Lung (tissue), 12 donors: Measurements from ENCODE around the gene ME1. TPM values are rescaled to one million over a fixed set of nuclear protein-coding genes. Genes with fewer than 3 reads are reported as not detected.

Experiments
- ATAC-seq: fragments of 200-7000 bp; cut with Tn5 transposase; one replicate; pipeline ENCODE4 v1.9.1; 2020; ENCODE audit warnings: moderate number of reproducible peaks; ENCODE audit not compliant: insufficient read depth, low FRiP score
- DNase-seq, 3 donors: peaks; one replicate each; pipeline ENCODE4 v3.0.0-alpha.2; 2013 to 2017
- H3K27ac ChIP-seq, 2 donors: one replicate each; pipeline ENCODE4 v1.5.1; 2013; ENCODE audit warnings: mild to moderate bottlenecking in 2 of 2, moderate library complexity in 2 of 2, control low read depth in 1 of 2, inconsistent platforms in 1 of 2, low read depth in 1 of 2, low read length in 1 of 2
- H3K27me3 ChIP-seq, 3 donors: one replicate each; pipeline ENCODE4 v1.5.1; 2013; ENCODE audit warnings: low read length in 2 of 3; ENCODE audit not compliant: control insufficient read depth in 3 of 3, insufficient read depth in 3 of 3
- H3K36me3 ChIP-seq, 4 donors: one replicate each; pipeline ENCODE4 v1.5.1; 2013; ENCODE audit warnings: low read length in 4 of 4, mild to moderate bottlenecking in 1 of 4, moderate library complexity in 1 of 4; ENCODE audit not compliant: control insufficient read depth in 4 of 4, insufficient read depth in 4 of 4
- H3K4me1 ChIP-seq, 5 donors: one replicate each; pipeline ENCODE4 v1.5.1; 2013; ENCODE audit warnings: low read length in 5 of 5, mild to moderate bottlenecking in 2 of 5, moderate library complexity in 1 of 5; ENCODE audit not compliant: control insufficient read depth in 5 of 5, insufficient read depth in 5 of 5
- H3K4me3 ChIP-seq: one replicate; pipeline ENCODE4 v1.5.1; 2013; ENCODE audit warnings: mild to moderate bottlenecking, control low read depth, moderate library complexity
- H3K9ac ChIP-seq, 2 donors: one replicate each; pipeline ENCODE4 v1.5.1; 2013; ENCODE audit warnings: low read length in 2 of 2, control low read depth in 1 of 2; ENCODE audit not compliant: insufficient read depth in 1 of 2
- H3K9me3 ChIP-seq, 4 donors: one replicate each; pipeline ENCODE4 v1.5.1; 2013; ENCODE audit warnings: low read length in 3 of 4, mild to moderate bottlenecking in 1 of 4, moderate library complexity in 1 of 4; ENCODE audit not compliant: control insufficient read depth in 4 of 4, insufficient read depth in 3 of 4
- CTCF ChIP-seq: IDR thresholded peaks from 2 replicates; pipeline ENCODE4 v1.5.1; 2012; ENCODE audit warnings: mild to moderate bottlenecking; ENCODE audit errors: control extremely low read depth, extremely low read depth
- WGBS, 2 donors: extraction: QIAGEN DNeasy Blood & Tissue Kit; methylation state at CpG; one replicate each; pipeline ENCODE4 v1.1.7; 2013; 5-methylcytosine and 5-hydroxymethylcytosine counted together
- polyA plus RNA-seq, 2 donors: library from polyadenylated mRNA; stranded (reverse); fragments of 200-250 nt; gene quantifications; one replicate each; pipeline ENCODE4 v1.2.1, GENCODE V29; 2013
- total RNA-seq, 2 donors: library from RNA; depleted of rRNA in 1 of 2; stranded (reverse); fragments of >200 nt in 1 of 2; gene quantifications; one replicate each; pipeline ENCODE4 v1.2.1, GENCODE V29; 2014 to 2021
- donor health status: control.
- donor health status: control.
- donor health status: Bipolar disorder and iron deficiency.
- donor health status: healthy.
- donor health status: DM: yes; HTN: yes; CAD: no.

Gene ME1
- total and polyA plus RNA-seq, 4 donors, result 4.9 to 17.5 (median 10.8) TPM

- peaks cover 8 to 43% (median 17%) of the 10 kb centered on the region in 4 donors for H3K36me3 ChIP-seq
- no peak overlapping the region for H3K9ac ChIP-seq
- ATAC-seq, result no peak
- H3K4me3 ChIP-seq, result no peak overlapping the region
- H3K4me1 ChIP-seq, result peaks cover 0 to 18% (median 4%) of the 10 kb centered on the region in 5 donors
- WGBS, 2 donors, result 82 to 96% methylated on average over 3 of the region's 3 CpGs
- TF ChIP-seq CTCF, result no peak
- H3K9me3 ChIP-seq, result no peaks in the 10 kb centered on the region
- H3K27me3 ChIP-seq, result no peaks in the 10 kb centered on the region
- no peak overlapping the region for H3K27ac ChIP-seq
- DNase-seq, result no peak
Observed at GRCh38 chr6:83188501-83188900, 242.3 kb downstream of the ME1 start.

GRCh38 chr6:83185096-83185495 is 245.8 kb downstream of the ME1 start:
- Histone ChIP-seq H3K9ac (no peak overlapping the region), H3K27me3 (no peaks in the 10 kb centered on the region), H3K27ac (no peak overlapping the region), H3K36me3 (peaks cover 20 to 67% (median 34%) of the 10 kb centered on the region in 4 donors), H3K9me3 (no peaks in the 10 kb centered on the region), H3K4me3 (no peak overlapping the region), H3K4me1 (peaks cover 0 to 10% (median 0%) of the 10 kb centered on the region in 5 donors)
- TF ChIP-seq CTCF, result no peak
- WGBS, 2 donors, result 96 to 100% methylated on average over 2 of the region's 2 CpGs
- DNase-seq (no peak), ATAC-seq (no peak)

- Histone ChIP-seq H3K4me3 (no peak overlapping the region), H3K36me3 (peaks cover 19 to 56% (median 30%) of the 10 kb centered on the region in 4 donors), H3K27ac (peak overlapping the region in 1 of 2 donors; percentile 66), H3K9ac (no peak overlapping the region), H3K9me3 (no peaks in the 10 kb centered on the region), H3K27me3 (no peaks in the 10 kb centered on the region), H3K4me1 (peaks cover 0 to 3% (median 0%) of the 10 kb centered on the region in 5 donors)
- ATAC-seq (peak; percentile 69), DNase-seq (no peak)
- 67 to 69% methylated on average over 9 of the region's 9 CpGs for WGBS, 2 donors
- TF ChIP-seq CTCF, result no peak
Observed at GRCh38 chr6:83183082-83183828, 247.6 kb downstream of the ME1 start.
